Naive thymus-derived CD8-positive, alpha-beta T cell (primary cell): ENCODE data around the gene NEDD4L. TPM values are rescaled to one million over a fixed set of nuclear protein-coding genes. Genes with fewer than 3 reads are reported as not detected.
"Not testable (repeated sequence)": the region's sequence is repeated elsewhere in the genome, so short reads cannot be mapped to it uniquely, and the experiment has no call there.

Experiments used
- ATAC-seq, 2 donors: fragments of 150-1000 bp; cut with Tn5 transposase in 1 of 2; sonication (Bioruptor Pico), chemical (Tn5 transposase) in 1 of 2; 1 replicate in 1 of 2; 2 replicates in 1 of 2; pipeline ENCODE4 v1.10.0; 2021; ENCODE audit warnings: mild to moderate bottlenecking in 2 of 2, moderate library complexity in 2 of 2
- POLR2A ChIA-PET: fragments of 350-600 bp; sonication (Branson Sonifier 250); formaldehyde crosslinking; loops from one replicate; lab custom pipeline; 2021; ENCODE audit warnings: antibody characterized with exemption; lab: Charles Lee
- DNase-seq, 10 donors: peaks; one replicate each; pipeline versions ENCODE4 v3.0.0 to v3.0.0-alpha.2; 2020 to 2022
- H3K27ac Mint-ChIP-seq, 10 donors: one replicate each; pipeline ENCODE4 v1.8.0; 2020 to 2022; ENCODE audit warnings: mild to moderate bottlenecking in 10 of 10, mixed read lengths in 10 of 10, moderate library complexity in 4 of 10, inconsistent platforms in 1 of 10
- H3K27me3 Mint-ChIP-seq, 5 donors: one replicate each; pipeline ENCODE4 v1.8.0; 2021 to 2022; ENCODE audit warnings: mixed read lengths in 5 of 5
- H3K36me3 Mint-ChIP-seq, 3 donors: one replicate each; pipeline ENCODE4 v1.8.0; 2020 to 2022; ENCODE audit warnings: mixed read lengths in 3 of 3, mild to moderate bottlenecking in 2 of 3, inconsistent platforms in 1 of 3
- H3K4me1 Mint-ChIP-seq, 4 donors: one replicate each; pipeline ENCODE4 v1.8.0; 2021 to 2022; ENCODE audit warnings: mixed read lengths in 4 of 4
- H3K4me3 Mint-ChIP-seq, 10 donors: one replicate each; pipeline ENCODE4 v1.8.0; 2020 to 2022; ENCODE audit warnings: mild to moderate bottlenecking in 10 of 10, mixed read lengths in 10 of 10, moderate library complexity in 6 of 10, inconsistent platforms in 1 of 10
- H3K9me3 Mint-ChIP-seq, 9 donors: one replicate each; pipeline ENCODE4 v1.8.0; 2020 to 2022; ENCODE audit warnings: mixed read lengths in 9 of 9, mild to moderate bottlenecking in 3 of 9, inconsistent platforms in 1 of 9, moderate library complexity in 1 of 9
- polyA plus RNA-seq, 3 donors: library from polyadenylated mRNA; unstranded; fragments of 300-500 nt; fragmentation: Illumina TruSeq; gene quantifications; one replicate each; pipeline ENCODE4 v1.2.3, GENCODE V29; 2021
- total RNA-seq, 8 experiments: library from RNA in 2 of 8; stranded (reverse) in 2 of 8; gene quantifications; one replicate each; pipeline ENCODE4 v1.2.3 and lab custom pipeline; 2021 to 2026

Gene NEDD4L
- total and polyA plus RNA-seq, 5 experiments from 2014 or later: 1.5 to 6.5 (median 3.5) TPM

DNA sequence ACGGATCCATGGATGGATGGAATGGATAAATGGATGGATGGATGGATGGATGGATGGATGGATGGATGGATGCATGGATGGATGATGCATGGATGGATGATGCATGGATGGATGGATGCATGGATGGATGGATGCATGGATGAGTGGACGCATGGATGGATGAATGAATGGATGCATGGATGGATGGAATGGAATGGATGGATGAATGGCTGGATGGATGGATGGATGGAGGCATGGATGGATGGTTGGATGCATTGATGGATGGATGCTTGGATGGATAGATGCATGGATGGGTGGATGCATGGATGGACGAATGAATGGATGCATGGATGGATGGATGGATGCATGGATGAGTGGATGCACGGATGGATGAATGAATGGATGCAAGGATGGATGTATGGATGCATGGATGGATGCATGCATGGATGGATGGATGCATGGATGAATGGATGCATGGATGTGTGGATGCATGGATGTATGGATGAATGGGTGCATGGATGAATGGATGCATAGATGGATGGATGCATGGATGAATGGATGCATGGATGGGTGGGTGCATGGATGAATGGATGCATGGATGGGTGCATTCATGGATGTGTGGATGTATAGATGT, 375.7 kb downstream of the NEDD4L start:
- POLR2A ChIA-PET: interaction anchor here (0.8 kb wide), 1 partner anchor 8 kb away, joined by 3 read pairs; no protein-coding TSS in a partner anchor
- H3K27ac Mint-ChIP-seq: no peak overlapping the region
- DNase-seq: no peak
- no peak overlapping the region for H3K4me3 Mint-ChIP-seq
- ATAC-seq: no peak
- peaks cover 0 to 12% (median 0%) of the 10 kb centered on the region in 9 donors for H3K9me3 Mint-ChIP-seq
- H3K36me3 Mint-ChIP-seq: no peaks in the 10 kb centered on the region
- H3K27me3 Mint-ChIP-seq: peaks cover 3 to 18% (median 14%) of the 10 kb centered on the region in 5 donors
- peaks cover 0 to 1% (median 0%) of the 10 kb centered on the region in 4 donors for H3K4me1 Mint-ChIP-seq

DNA sequence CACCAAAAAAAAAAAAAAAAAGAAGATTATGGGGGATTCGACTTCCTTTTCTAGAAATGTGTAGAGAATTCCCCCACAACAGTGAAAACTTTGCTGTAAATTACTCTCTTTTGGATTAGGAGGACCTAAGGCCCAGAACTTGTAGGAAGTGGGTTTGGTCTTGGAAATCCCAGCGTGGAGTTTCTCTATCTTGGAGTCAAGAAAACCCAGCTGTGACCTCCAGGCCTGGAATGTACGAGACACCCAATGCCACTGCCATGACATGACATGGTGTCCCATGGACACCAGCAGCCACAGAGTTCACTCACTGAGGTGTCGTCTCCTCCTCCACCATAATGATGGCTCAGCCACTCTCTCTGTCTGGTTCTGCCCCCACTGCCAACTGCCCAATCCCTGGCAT, 382.6 kb downstream of the NEDD4L start:
- no peak for ATAC-seq
- H3K36me3 Mint-ChIP-seq: no peaks in the 10 kb centered on the region
- no peak for DNase-seq
- peaks cover 0 to 4% (median 0%) of the 10 kb centered on the region in 4 donors for H3K4me1 Mint-ChIP-seq
- no peaks in the 10 kb centered on the region for H3K9me3 Mint-ChIP-seq
- no peak overlapping the region for H3K4me3 Mint-ChIP-seq
- H3K27me3 Mint-ChIP-seq: peaks cover 0 to 3% (median 0%) of the 10 kb centered on the region in 5 donors
- POLR2A ChIA-PET: no interaction called here
- no peak overlapping the region for H3K27ac Mint-ChIP-seq

DNA sequence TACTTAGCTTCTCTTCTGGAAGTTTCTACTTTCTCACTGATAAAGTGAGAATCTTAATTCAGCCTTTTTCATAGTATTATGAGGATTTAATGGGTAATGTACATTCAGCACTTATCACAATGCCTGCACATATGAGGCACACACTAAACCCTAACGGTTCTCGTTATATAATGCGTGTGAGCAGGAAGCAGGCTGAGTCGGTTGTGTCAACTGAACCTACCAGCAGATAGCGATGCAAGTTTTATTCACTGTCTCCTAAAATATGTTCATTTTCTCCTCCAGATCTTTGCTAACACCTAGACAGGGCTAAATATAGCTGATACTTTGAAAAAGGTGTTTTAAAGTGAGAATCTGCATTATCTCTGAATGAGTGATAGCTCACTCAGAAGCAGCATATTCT, 383.3 kb downstream of the NEDD4L start:
- Mint-ChIP-seq H3K4me3 (no peak overlapping the region), H3K36me3 (no peaks in the 10 kb centered on the region), H3K27ac (no peak overlapping the region), H3K4me1 (peaks cover 0 to 4% (median 0%) of the 10 kb centered on the region in 4 donors), H3K9me3 (no peaks in the 10 kb centered on the region), H3K27me3 (peaks cover 0 to under 1% (median 0%) of the 10 kb centered on the region in 5 donors)
- POLR2A ChIA-PET: no interaction called here
- ATAC-seq (no peak), DNase-seq (no peak)

DNA sequence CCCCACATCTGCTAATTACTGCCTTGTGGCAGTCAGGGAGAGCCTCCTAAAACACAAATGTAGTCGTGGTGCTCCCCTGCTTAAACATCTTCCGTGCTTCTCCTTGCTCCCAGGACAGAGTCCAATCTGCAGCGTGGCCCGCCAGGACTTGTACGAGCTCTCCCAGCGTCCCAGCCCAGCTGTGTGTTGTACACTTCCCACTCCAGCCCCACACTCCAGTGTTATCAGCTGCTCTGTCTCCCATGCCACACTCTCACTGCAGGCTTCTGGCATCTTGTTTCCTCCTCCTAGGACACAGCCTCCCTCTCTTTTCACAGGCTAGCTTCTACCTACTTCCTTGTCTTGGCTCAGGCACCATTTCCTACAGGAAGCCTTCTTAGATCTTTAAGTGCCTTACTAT, 385.4 kb downstream of the NEDD4L start:
- no peaks in the 10 kb centered on the region for H3K36me3 Mint-ChIP-seq
- H3K27ac Mint-ChIP-seq: no peak overlapping the region
- DNase-seq (no peak), ATAC-seq (no peak)
- H3K27me3 Mint-ChIP-seq: no peaks in the 10 kb centered on the region
- no peaks in the 10 kb centered on the region for H3K9me3 Mint-ChIP-seq
- H3K4me3 Mint-ChIP-seq: no peak overlapping the region
- peaks cover 0 to 4% (median 0%) of the 10 kb centered on the region in 4 donors for H3K4me1 Mint-ChIP-seq
- POLR2A ChIA-PET: no interaction called here

DNA sequence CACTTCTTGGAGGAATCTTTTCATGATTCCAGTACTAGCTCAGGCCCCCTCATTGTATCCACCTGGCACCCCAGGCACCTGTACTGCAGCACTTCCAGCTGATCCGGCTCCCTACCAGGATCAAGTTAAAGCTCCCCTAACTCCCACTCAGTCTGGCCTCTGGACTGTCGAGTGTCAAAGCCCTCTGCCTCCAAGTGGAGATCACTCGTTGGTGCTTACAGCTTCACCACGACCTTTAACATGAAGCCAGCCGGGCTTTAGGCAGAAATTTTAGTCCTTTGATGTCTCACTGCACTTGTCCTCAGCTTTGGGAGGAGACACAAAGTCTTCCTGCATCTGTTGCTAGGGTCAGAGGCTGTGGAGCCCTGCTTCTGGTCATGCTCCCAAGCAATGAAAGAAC, 387.2 kb downstream of the NEDD4L start:
- no peak for ATAC-seq
- Mint-ChIP-seq H3K4me1 (peaks cover 0 to 4% (median 0%) of the 10 kb centered on the region in 4 donors), H3K27me3 (no peaks in the 10 kb centered on the region), H3K4me3 (no peak overlapping the region), H3K36me3 (peaks cover 0 to 4% (median 0%) of the 10 kb centered on the region in 3 donors), H3K27ac (peak overlapping the region in 1 of 10 donors; percentile 79), H3K9me3 (no peaks in the 10 kb centered on the region)
- DNase-seq: no peak
- POLR2A ChIA-PET: interaction anchor here (0.7 kb wide), 1 partner anchor 57 kb away, joined by 4 read pairs; no protein-coding TSS in a partner anchor

DNA sequence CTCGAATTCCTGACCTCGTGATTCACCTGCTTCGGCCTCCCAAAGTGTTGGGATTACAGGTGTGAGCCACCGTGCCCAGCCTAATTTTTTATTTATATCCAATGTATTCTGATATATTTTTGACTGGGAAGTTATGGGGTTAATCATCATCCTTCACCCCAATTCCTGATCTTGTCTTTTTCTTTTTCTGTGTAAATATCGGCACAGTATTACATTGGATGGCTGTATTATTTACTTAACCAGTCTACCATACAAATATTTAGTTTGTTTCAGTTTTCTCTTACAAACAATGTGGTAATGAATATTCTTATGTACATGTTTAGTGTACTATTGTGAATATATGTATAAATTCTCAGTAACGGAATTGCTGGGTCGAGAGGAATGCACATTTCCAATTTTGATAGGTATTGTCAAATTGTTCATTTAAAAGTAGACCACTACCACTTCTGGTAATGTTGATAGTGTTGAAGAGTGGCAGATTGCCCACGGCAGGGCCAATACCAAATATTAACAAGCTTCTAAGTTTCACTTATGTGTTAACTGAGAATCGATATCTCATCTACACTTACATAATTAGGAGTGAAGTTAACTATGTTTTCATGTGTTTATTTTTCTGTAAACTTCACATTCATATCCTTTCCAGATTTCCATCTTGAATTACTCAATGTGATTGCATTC, 388.2 kb downstream of the NEDD4L start:
- DNase-seq (no peak), ATAC-seq (no peak)
- H3K27me3 Mint-ChIP-seq: no peaks in the 10 kb centered on the region
- peaks cover 0 to 4% (median 0%) of the 10 kb centered on the region in 4 donors for H3K4me1 Mint-ChIP-seq
- POLR2A ChIA-PET: no interaction called here
- peaks cover 0 to 4% (median 0%) of the 10 kb centered on the region in 3 donors for H3K36me3 Mint-ChIP-seq
- H3K9me3 Mint-ChIP-seq: no peaks in the 10 kb centered on the region
- H3K27ac Mint-ChIP-seq: no peak overlapping the region
- H3K4me3 Mint-ChIP-seq: no peak overlapping the region

DNA sequence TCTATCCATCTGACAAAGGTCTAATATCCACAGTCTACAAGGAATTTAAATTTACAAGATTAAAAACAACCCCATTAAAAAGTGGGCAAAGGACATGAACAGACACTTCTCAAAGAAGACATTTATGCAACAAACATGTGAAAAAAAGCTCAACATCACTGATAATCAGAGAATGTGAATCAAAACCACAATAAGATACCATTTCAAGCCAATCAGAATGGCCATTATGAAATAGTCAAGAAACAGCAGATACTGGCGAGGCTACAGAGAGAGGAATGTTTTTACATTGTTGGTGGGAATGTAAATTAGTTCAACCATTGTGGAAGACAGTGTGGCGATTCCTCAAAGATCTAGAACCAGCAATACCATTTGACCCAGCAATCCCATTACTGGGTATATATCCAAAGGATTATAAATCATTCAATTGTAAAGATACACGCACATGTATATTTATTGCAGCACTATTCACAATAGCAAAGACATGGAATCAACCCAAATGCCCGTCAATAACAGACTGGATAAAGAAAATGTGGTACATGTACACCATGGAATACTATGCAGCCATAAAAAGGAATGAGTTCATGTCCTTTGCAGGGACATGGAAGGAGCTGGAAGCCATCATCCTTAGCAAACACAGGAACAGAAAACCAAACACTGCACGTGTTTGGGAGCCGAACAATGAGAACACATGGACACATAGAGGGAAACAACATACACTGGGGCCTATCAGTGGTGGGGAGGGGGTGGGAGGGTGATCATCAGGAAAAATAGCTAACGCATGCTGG, 391.4 kb downstream of the NEDD4L start:
- DNase-seq, H3K27me3 Mint-ChIP-seq, H3K36me3 Mint-ChIP-seq, POLR2A ChIA-PET, H3K9me3 Mint-ChIP-seq, ATAC-seq, H3K4me3 Mint-ChIP-seq: not testable (repeated sequence)
- Mint-ChIP-seq H3K4me1 (peaks cover 10 to 23% (median 17%) of the 10 kb centered on the region in 4 donors), H3K27ac (peak overlapping the region in 1 of 10 donors; percentile 11)

DNA sequence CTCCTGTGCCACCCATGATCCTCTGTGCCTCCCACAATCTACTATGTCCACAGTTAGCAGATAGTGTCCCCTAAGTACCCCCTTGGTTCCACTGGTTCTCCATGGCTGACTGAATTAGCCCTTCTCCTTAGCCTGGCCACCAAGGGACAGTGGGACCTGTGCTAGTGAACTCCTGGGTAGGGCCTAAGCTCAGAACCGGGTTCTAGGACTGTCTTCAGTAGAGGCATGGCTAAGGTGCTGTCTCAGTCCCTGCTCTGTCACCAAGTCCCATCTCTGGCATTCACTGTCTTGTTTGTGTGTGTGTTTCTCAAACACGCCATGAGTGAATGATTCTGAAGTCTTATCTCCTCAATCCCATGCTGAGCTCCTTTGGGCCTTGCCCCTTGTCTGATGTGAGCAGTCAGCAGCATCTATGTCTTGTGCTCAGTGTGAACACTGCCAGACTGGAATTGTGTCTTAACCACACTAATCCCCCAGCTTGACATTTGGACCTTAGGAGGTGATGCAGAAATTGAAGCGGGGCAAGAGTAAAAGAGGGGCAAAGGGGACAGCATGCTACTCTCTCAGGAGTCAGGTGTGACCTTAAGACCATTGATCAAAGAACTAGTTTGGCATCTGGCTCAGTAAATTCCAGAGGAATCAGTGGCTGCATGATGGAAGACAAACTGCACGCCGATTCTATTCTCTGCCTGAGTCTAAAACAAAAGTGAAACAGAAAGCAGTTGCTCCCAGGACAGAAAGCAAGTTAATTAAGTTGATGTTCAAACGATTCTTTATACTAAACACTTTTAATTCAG, 394.3 kb downstream of the NEDD4L start:
- POLR2A ChIA-PET: no interaction called here
- H3K4me3 Mint-ChIP-seq: peak overlapping the region; percentile 67 to 87 (median 80)
- H3K27me3 Mint-ChIP-seq: peaks cover 0 to 1% (median 0%) of the 10 kb centered on the region in 5 donors
- H3K4me1 Mint-ChIP-seq: peaks cover 7 to 23% (median 17%) of the 10 kb centered on the region in 4 donors
- DNase-seq (peak in 1 of 10 donors; percentile 12), ATAC-seq (peak; percentile 36 to 41)
- H3K27ac Mint-ChIP-seq: peak overlapping the region; percentile 21 to 89 (median 75)
- peaks cover 0 to 4% (median 0%) of the 10 kb centered on the region in 3 donors for H3K36me3 Mint-ChIP-seq
- no peaks in the 10 kb centered on the region for H3K9me3 Mint-ChIP-seq

DNA sequence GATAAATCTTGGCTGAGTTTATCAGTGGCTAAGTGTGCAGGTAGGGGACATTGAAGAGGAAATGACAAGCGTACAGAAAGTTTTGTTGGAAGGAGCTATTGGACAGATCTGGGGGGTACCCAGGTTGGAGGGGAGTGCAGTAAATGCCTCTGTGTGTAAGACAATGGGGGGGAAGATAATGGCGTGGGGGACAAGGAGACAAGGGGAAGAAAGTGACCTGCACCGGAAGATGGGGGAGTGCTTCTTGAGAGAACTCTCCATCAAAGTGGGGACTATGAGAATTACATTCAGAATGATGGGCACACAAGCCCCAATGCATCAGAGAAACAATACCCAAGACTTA, 394.9 kb downstream of the NEDD4L start:
- Mint-ChIP-seq H3K27ac (peak overlapping the region; percentile 21 to 89 (median 75)), H3K9me3 (no peaks in the 10 kb centered on the region), H3K27me3 (peaks cover 0 to 1% (median 0%) of the 10 kb centered on the region in 5 donors), H3K4me1 (peaks cover 7 to 23% (median 17%) of the 10 kb centered on the region in 4 donors), H3K4me3 (peak overlapping the region; percentile 67 to 87 (median 80)), H3K36me3 (peaks cover 0 to 4% (median 0%) of the 10 kb centered on the region in 3 donors)
- POLR2A ChIA-PET: no interaction called here
- ATAC-seq (peak; percentile 25 to 67), DNase-seq (peak in 2 of 10 donors; percentile 21 to 25)

DNA sequence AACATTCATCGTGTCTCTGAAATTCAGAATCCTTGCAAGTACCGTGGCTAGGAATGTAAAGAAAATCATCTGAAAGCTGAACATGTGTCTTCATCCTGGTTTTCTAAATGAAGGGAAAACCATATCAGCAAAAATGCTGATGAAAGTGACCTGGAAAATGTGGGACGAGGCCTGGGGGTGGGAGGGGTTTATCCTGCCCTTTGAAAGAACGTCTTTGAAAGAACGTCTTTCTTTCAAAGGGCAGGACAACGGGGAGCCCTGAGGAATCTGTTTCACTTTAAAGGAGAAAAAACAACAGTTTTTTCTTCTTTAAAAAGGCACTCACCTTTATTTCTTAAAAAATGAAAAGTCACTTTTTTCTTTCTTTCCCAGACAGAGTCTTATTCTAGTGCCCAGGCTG, 399.6 kb downstream of the NEDD4L start:
- POLR2A ChIA-PET: no interaction called here

DNA sequence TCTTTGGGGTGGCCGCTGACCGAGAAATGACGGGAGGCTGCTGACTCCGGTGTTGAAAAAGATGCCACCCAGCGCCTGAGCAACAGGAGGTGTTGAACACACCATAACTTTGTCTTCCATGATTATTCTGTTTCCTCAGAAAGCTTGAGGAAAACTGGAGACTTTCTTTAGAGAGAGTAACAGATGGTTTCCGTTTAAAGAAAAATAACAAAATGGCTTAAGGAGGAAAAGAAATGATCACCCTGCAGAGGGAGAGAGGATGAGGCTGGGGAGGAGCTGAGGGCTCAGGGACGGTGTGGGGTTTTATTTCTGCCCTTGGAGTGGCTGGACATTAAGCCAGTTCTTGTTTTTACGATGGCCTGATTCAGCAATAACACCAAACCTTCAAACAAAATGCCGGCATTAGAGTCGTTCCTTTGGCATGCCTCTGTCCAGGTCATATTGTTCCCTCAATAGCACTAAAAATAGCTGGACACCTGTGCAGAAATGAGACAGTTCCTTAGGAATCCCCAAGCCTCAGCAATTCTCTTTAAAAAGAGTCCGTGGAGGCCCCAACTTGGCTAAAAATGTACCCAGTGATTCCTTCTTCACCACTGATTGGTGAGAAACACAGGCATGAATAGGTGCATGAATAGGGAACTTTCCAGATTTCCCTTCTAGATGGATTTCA, 402.5 kb downstream of the NEDD4L start:
- ATAC-seq (no peak), DNase-seq (no peak)
- Mint-ChIP-seq H3K27me3 (peaks cover 0 to 10% (median 0%) of the 10 kb centered on the region in 5 donors), H3K4me3 (no peak overlapping the region), H3K4me1 (no peaks in the 10 kb centered on the region), H3K27ac (no peak overlapping the region), H3K9me3 (no peaks in the 10 kb centered on the region), H3K36me3 (peaks cover 0 to 1% (median 0%) of the 10 kb centered on the region in 3 donors)
- POLR2A ChIA-PET: no interaction called here

More for the DNA sequence above, 399.6 kb downstream of the NEDD4L start:
- DNase-seq (no peak), ATAC-seq (no peak)
- H3K9me3 Mint-ChIP-seq: no peaks in the 10 kb centered on the region
- H3K36me3 Mint-ChIP-seq: peaks cover 0 to 1% (median 0%) of the 10 kb centered on the region in 3 donors
- H3K27me3 Mint-ChIP-seq: peaks cover 0 to 10% (median 0%) of the 10 kb centered on the region in 5 donors
- no peak overlapping the region for H3K27ac Mint-ChIP-seq
- H3K4me3 Mint-ChIP-seq: no peak overlapping the region
- peaks cover 0 to 13% (median 7%) of the 10 kb centered on the region in 4 donors for H3K4me1 Mint-ChIP-seq
